Stomach (tissue), 9 donors: ENCODE measurements around the gene LSAMP. TPM values are rescaled to one million over a fixed set of nuclear protein-coding genes. Genes with fewer than 3 reads are reported as not detected.
A peak's percentile ranks its signal among the peaks of the same experiment; 100 is the strongest.

Experiments
- DNase-seq, 2 donors: peaks; one replicate each; pipeline versions ENCODE4 v3.0.0 to v3.0.0-alpha.2; 2013 to 2019
- H3K27ac ChIP-seq, 5 donors: fragments of 200-600 bp in 4 of 5; sonication (generic) in 4 of 5; one replicate each; pipeline ENCODE4 v1.5.1; 2013 to 2019; ENCODE audit warnings: mild to moderate bottlenecking in 1 of 5, moderate library complexity in 1 of 5
- H3K27me3 ChIP-seq, 3 donors: fragments of 200-600 bp; sonication (generic); one replicate each; pipeline ENCODE4 v1.5.1; 2017 to 2019; ENCODE audit warnings: mixed run types in 1 of 3
- H3K36me3 ChIP-seq, 4 donors: fragments of 200-600 bp; sonication (generic); 1 replicate in 3 of 4; 2 replicates in 1 of 4; pipeline ENCODE4 v1.5.1; 2016 to 2019
- H3K4me1 ChIP-seq, 4 donors: fragments of 200-600 bp; sonication (generic); one replicate each; pipeline ENCODE4 v1.5.1; 2016 to 2019
- H3K4me3 ChIP-seq, 4 donors: fragments of 200-600 bp; sonication (generic) in 3 of 4; one replicate each; pipeline ENCODE4 v1.5.1; 2016 to 2019; ENCODE audit warnings: mild to moderate bottlenecking in 1 of 4
- H3K9me3 ChIP-seq, 4 donors: fragments of 200-600 bp; sonication (generic); one replicate each; pipeline ENCODE4 v1.5.1; 2016 to 2019
- CTCF ChIP-seq, 7 experiments: fragments of 450-650 bp in 4 of 7; fragments of 200-600 bp in 3 of 7; sonication (generic) in 3 of 7; IDR thresholded peaks; one replicate each; pipeline ENCODE4 v1.5.1; 2016 to 2019; ENCODE audit warnings: antibody characterized with exemption in 7 of 7, control low read depth in 2 of 7, mild to moderate bottlenecking in 1 of 7
- EP300 ChIP-seq: sonication (generic); formaldehyde crosslinking; IDR thresholded peaks from one replicate; pipeline ENCODE4 v1.6.1; 2017; ENCODE audit warnings: antibody characterized with exemption
- POLR2A ChIP-seq, 4 donors: fragments of 450-650 bp; IDR thresholded peaks; one replicate each; pipeline ENCODE4 v1.6.1; 2016; ENCODE audit warnings: antibody characterized with exemption in 4 of 4, control low read depth in 2 of 4, mild to moderate bottlenecking in 1 of 4, moderate library complexity in 1 of 4
- POLR2AphosphoS5 ChIP-seq, 3 donors: sonication (generic); formaldehyde crosslinking; IDR thresholded peaks; one replicate each; pipeline ENCODE4 v1.6.1; 2016; ENCODE audit warnings: antibody characterized with exemption in 3 of 3
- WGBS, 5 donors: extraction: QIAGEN DNeasy Blood & Tissue Kit in 3 of 5; methylation state at CpG; one replicate each; pipeline versions ENCODE4 v1.1.5 to v1.1.7; 2013 to 2018; 5-methylcytosine and 5-hydroxymethylcytosine counted together
- intact Hi-C: fragments of 100-400 bp; cut with DNase I; formaldehyde crosslinking; loops from one replicate; pipeline ENCODE4 v1.15.1; 2023; ENCODE audit warnings: low total_unique reads
- polyA plus RNA-seq, 3 donors: library from polyadenylated mRNA; stranded (reverse); fragments of 200-250 nt; gene quantifications; one replicate each; pipeline ENCODE4 v1.2.3, GENCODE V29; 2013
- total RNA-seq, 5 donors: library from RNA; depleted of rRNA; stranded (reverse); fragments of >200 nt; gene quantifications; one replicate each; pipeline versions ENCODE4 v1.1.0 to v1.2.3, GENCODE V29; 2014 to 2016
- donor health status: healthy with polysubstance abuse.
- donor health status: Bipolar disorder and iron deficiency.
- donor health status: healthy.

LSAMP gene
- total and polyA plus RNA-seq, 8 donors: 1.1 to 20.7 (median 1.7) TPM

DNA sequence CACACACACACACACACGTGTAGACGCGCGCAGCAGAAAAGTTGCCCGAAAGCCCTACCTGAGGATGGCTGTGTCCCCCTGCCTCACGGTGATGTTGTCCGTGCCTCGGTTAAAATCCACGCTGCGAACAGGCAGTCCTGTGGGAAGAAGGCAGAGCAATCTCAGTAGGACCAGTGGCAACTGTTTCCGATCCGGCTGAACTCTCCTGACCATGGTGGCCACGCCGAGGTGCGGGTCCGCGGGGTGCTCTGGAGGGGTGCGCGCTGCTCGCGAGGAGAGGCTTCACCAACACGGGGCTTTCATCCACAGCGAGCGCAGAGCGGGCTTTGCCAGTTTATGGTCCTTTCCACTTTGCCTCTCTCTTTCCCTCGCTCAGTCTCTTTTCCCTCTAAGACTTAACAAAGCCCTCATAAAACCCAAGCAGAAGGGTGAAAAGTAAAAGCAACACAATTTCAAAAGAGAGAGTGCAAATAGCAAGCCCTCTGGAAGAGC is 422 bp downstream of the LSAMP start:
- Histone ChIP-seq H3K27ac (peak overlapping the region in 3 of 5 donors; percentile 2 to 32 (median 32)), H3K4me1 (peaks cover 0 to 19% (median 0%) of the 10 kb centered on the region in 4 donors), H3K9me3 (no peaks in the 10 kb centered on the region), H3K4me3 (peak overlapping the region; percentile 37 to 42 (median 39)), H3K27me3 (peaks cover 0 to 15% (median 10%) of the 10 kb centered on the region in 3 donors), H3K36me3 (no peaks in the 10 kb centered on the region)
- 3 to 13% (median 4%) methylated on average over 21 to 26 of the region's 26 CpGs for WGBS, 5 donors
- intact Hi-C loops: no loop called here
- DNase-seq: peak in 1 of 2 donors; percentile 57
- TF ChIP-seq CTCF (IDR thresholded peaks at IDR 0.05) (no peak), POLR2AphosphoS5 (IDR thresholded peaks at IDR 0.05) (no peak), POLR2A (IDR thresholded peaks at IDR 0.05) (no peak), EP300 (no peak)

DNA sequence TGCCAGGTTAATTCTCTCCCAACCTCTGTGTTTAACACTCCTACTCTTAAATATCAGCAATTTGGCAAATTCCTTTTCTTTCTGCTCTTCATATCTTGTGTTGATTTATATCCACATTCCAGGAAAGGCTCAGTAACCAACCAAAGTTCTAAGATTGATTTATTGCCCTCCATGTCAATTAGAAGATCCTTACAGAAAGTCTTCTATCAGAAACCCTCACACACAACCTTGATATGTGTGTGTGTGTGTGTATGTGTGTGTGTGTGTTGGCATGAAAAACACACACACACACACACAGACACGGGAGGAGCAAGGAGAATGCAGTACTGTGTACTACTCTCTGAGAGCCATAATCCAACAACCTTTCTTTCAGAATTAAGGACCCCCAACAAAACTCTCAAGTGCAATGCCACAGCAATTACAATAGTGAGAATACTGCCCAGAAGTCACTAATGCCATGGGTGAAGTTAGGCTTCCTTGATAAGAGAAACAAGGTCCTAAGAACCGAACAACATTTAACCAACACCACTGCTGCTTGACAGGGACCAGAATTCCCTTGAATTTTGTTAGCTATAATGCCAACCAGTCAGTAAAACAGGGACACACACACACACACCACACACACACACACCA is 1.1 kb downstream of the LSAMP start:
- TF ChIP-seq EP300 (no peak), CTCF (IDR thresholded peaks at IDR 0.05) (no peak), POLR2A (IDR thresholded peaks at IDR 0.05) (no peak), POLR2AphosphoS5 (IDR thresholded peaks at IDR 0.05) (no peak)

GRCh38 chr3:116443191-116443661 is 2.1 kb downstream of the LSAMP start:
- intact Hi-C loops: no loop called here
- 17 to 21% (median 21%) methylated on average over 4 of the region's 4 CpGs for WGBS, 5 donors
- peak overlapping the region in 1 of 4 donors; percentile 11 for H3K4me3 ChIP-seq

More for the DNA sequence above, 1.1 kb downstream of the LSAMP start:
- intact Hi-C loops: no loop called here
- Histone ChIP-seq H3K27me3 (peaks cover 0 to 15% (median 10%) of the 10 kb centered on the region in 3 donors), H3K4me3 (peak overlapping the region; percentile 37 to 42 (median 39)), H3K4me1 (peaks cover 0 to 19% (median 0%) of the 10 kb centered on the region in 4 donors), H3K27ac (peak overlapping the region in 1 of 5 donors; percentile 2), H3K36me3 (no peaks in the 10 kb centered on the region), H3K9me3 (no peaks in the 10 kb centered on the region)
- DNase-seq: no peak
- WGBS, 5 donors: 0 to 8% (median 4%) methylated on average over 2 of the region's 2 CpGs

More at GRCh38 chr3:116443191-116443661, 2.1 kb downstream of the LSAMP start:
- Histone ChIP-seq H3K4me1 (peaks cover 0 to 19% (median 0%) of the 10 kb centered on the region in 4 donors), H3K27me3 (peaks cover 0 to 15% (median 10%) of the 10 kb centered on the region in 3 donors), H3K27ac (no peak overlapping the region), H3K36me3 (no peaks in the 10 kb centered on the region), H3K9me3 (no peaks in the 10 kb centered on the region)
- peak in 1 of 2 donors; percentile 19 for DNase-seq
- TF ChIP-seq POLR2AphosphoS5 (IDR thresholded peaks at IDR 0.05) (no peak), POLR2A (IDR thresholded peaks at IDR 0.05) (no peak), EP300 (no peak), CTCF (IDR thresholded peaks at IDR 0.05) (no peak)
